HG03432 (cell line): ENCODE measurements around the gene UNC45A.
A peak's percentile ranks its signal among the peaks of the same experiment; 100 is the strongest.

Experiments used
- ATAC-seq: cut with Tn5 transposase; IDR thresholded peaks from one replicate; pipeline ENCODE4 v1.9.1; 2021; ENCODE audit warnings: mild to moderate bottlenecking, moderate library complexity; ENCODE audit not compliant: unreplicated experiment

The UNC45A gene

DNA sequence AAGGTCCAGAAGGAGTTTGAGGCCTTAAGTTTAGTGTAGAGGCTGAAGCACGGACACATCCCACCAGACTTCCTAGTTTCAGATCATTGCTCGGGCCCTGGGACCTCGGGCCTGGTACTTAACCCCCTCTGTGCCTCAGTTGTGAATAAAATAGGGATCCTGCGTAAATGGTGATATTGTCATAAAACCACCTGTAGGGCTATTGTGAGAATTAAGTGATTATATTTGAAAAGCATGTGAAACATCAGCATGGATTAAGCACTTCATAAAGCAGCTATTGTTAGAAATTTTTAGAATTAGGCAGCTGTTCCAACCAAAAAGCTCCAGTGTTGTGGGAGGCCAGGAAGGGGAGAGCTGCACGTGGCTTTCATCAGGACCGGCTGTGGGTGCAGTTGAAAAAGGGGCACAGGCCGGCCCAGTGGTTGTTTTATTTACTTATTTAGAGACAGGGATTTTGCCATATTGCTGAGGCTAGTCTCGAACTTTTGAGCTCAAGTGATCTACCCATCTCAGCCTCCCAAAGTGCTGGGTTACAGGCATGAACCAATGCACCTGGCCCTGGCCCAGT is 24.0 kb downstream of the UNC45A start:
- no peak for ATAC-seq

DNA sequence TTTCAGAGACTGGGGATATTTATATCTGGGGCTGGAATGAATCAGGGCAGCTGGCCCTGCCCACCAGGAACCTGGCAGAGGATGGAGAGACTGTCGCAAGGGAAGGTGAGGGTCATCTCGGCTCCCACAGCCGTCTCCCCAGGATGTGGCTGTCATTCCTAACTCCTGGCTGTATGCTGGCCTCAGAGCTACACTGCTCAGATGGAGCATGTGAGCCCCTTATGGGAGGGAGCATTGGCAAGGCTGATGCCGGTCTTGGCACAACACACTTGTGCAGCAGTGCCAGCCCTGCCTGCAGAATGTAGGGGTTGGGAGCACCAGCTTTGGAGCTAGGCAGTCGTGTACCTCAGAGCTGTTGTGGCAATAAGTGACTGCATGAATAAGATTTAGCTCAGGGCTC is 24.8 kb downstream of the UNC45A start:
- ATAC-seq = no peak

DNA sequence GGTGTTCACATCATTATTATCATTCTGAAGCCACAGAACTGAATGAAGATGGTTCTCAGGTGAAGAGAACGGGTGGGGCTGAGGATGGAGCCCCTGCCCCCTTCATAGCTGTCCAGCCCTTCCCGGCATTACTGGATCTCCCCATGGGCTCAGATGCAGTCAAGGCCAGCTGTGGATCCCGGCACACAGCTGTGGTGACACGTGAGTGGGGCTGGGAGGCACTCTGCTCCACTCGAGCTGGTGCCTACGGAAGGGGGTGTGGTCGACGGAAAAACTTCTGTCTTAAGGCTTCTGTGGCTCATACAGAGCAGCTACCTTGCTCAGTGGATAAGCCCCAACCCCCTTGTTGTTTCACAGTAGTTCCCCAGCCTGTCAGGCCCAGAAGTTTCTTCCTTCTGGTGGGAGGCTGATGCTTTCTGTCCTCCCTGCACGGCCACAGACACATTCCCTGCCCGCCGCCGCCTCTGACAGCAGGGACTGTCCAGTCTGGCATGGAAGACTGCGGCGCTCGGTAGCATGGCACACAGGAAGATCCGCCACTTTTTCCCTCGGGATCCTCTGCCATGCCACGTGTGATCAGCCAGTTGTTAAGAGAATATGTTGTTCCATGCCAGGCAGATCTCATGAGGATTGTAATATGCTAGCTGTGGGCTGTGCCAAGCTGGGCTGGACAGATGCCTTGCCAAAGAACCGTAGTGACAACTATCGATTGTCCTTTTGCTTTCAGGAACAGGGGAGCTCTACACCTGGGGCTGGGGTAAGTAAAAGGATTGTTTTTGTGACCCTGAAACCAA is 25.4 kb downstream of the UNC45A start:
- ATAC-seq = no peak

DNA sequence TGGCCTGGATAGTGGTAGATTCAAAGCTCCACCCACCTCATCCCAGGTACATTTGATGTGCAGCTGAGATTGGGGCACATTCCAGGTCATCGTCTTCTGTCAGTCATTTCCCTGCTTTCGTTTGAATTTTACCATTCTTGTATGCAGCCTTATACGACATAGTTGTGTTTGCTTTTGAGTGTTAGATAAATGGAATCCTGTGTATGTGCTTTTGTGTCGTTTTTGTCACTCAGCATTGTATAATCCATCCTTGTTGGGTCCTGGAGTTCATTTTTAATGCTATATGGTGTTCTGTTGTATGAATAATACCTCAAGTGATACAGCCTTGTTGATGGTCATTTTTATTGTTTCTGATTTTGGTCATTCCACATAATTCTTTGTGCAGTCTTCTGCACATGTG is 26.9 kb downstream of the UNC45A start:
- ATAC-seq = no peak

DNA sequence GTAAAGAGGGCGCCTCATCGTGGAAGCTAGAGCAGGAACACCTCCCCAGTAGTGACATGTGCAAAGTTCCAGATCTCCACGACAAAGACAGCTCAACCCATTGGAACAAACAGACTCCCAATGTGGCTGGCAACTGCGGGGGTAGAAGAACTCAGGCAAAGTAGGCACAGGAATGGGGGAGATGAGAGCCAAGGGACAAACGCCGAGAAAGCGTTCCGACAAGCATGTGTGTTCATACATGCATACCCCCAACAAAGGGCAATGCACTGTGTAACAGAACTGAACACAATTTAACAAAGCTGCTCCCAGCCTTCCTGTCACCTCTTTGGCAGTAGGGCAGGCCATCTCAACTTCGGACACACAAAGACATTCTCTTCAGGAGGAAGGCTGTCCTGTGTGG is 31.2 kb downstream of the UNC45A start:
- no peak for ATAC-seq

DNA sequence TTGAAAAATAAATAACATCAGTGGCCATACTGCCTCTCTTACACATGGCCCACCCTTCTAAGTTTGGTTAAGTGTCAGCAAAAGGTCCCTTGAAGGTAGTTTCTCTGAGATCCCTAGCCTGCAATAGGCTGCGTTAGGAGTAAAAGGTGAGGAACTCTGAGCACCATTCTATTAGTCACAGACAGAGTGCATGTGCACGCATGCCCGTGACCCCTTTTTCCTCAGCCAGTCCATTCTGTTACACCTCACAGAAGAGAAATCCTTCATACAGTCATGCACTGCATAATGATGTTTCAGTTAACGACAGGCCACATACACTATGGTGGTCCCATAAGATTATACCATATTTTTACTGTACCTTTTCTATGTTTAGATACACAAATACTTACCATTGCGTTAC is 32.1 kb downstream of the UNC45A start:
- no peak for ATAC-seq

DNA sequence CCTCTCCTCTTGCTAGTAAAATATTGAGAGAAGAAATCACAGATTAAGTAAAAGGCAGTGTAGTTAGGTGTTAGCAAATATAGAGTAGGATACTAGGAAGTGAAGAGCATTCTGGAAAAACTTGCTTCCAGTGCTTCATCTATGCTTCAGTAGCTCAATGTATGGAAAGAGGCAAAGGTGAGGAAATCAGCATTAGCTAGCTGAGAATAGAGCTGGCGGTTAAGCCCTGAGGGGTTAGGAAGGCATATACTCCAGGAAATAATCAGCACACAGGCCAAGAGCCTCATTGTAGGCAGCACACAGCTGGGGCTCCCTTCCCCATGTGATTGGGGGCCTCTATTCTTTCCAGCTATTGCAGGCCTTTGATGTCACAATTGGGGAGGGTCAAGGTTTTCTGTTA is 33.3 kb downstream of the UNC45A start:
- ATAC-seq = no peak

DNA sequence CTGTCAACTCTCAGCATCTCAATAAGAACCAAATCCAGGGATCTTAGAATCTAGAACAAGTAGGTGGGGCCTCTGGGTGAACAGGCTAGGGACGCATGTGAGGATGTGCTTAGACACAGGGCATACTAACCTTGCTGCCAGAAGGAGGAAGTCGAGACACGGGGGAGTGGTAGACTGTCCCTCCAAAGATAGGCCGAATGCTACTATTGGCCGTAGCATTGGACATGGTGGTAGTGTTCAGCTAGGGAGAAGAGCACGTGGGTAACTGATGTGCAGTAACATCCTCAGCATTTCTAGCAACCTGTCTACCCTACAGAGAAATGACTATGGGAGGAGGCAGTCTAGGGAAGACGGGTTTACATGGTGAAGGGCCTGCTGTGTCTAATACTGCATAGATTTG is 35.2 kb downstream of the UNC45A start:
- ATAC-seq = no peak

DNA sequence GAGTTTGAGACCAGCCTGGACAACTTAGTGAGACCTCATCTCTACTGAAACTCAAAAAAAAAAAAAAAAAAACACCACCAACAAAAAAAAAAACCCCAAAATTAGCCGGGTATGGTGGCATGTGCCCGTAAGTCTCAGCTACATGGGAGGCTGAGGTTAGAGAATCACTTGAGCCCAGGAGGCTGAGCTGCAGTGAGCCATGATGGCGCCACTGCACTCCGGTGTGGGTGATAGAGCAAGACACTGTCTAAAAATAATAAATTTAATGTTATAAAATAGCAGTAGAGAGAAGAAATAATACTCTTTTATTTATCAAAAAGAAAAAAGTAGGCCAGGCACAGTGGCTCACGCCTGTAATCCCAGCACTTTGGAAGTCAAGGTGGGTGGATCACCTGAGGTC is 37.0 kb downstream of the UNC45A start:
- ATAC-seq = no peak

DNA sequence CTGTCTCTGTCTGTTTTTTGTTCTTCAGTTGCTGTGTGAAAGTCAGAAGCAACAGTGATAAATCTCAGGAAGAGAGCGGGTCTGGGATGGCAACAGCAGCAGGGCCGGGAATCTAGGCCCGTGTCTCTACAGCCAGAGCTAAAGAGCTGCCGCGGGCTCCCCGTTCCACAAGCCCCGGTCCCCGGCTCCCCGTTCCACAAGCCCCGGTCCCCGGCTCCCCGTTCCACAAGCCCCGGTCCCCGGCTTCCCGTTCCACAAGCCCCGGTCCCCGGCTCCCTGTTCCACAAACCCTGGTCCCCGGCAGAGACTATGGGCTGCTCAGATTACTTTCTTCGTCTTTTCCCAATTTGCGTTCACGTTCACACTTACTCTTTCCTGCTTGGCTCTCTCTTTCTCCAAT is 39.1 kb downstream of the UNC45A start:
- no peak for ATAC-seq

DNA sequence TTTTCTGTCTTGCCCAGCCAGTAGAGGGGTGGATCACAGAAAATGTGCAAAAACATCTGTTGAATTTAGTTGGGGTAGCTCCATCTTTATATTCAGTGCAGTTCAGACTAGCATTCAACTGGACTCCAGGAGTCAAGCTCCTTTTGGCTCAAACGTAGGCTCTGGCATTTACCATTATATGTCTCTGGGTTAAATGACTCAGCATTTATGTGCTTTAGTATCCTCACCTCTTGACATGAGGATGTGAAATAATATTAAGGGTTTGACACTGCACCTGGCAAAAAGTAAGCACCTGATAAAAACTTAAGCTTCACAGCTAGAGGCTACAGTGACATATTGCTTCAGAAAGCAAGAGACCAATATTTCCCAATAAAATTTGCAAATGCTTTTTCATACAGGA is 44.5 kb downstream of the UNC45A start:
- no peak for ATAC-seq

DNA sequence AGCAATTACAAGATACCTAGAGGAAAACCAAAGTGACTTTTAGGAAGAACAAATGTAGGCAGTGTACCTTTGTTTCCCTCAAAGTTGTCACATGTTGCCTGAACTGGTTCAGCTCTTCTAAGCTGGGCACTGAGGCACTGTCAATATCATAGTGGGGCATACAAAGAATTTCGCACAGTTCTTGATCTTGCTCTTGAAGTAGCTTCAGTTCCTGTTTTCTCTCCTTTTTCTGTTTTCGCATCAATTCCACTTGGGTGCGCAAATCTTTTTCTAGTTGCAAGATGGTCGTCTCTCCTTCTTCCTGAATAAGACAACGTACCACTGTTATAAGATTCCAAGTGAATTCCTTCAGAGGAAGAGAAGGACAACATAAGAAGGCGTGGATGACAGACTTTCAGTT is 46.6 kb downstream of the UNC45A start:
- peak; percentile 89 for ATAC-seq

DNA sequence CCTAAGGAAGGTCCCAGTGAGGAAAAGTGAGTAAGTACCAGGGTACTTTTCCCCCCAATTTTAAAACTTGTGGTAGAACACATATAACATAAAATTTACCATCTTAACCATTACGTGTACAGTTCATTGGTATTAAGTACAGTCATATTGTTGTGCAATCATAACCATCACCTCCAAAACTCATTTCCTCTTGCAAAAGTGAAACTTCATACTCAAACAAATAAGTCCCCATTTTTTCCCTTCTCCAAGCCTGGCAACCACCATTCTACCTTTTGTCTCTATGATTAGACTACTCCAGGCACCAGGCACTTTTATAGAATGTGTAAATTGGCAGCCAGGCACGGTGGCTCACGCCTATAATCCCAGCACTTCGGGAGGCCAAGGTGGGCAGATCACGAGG is 47.0 kb downstream of the UNC45A start:
- peak; percentile 58 for ATAC-seq

DNA sequence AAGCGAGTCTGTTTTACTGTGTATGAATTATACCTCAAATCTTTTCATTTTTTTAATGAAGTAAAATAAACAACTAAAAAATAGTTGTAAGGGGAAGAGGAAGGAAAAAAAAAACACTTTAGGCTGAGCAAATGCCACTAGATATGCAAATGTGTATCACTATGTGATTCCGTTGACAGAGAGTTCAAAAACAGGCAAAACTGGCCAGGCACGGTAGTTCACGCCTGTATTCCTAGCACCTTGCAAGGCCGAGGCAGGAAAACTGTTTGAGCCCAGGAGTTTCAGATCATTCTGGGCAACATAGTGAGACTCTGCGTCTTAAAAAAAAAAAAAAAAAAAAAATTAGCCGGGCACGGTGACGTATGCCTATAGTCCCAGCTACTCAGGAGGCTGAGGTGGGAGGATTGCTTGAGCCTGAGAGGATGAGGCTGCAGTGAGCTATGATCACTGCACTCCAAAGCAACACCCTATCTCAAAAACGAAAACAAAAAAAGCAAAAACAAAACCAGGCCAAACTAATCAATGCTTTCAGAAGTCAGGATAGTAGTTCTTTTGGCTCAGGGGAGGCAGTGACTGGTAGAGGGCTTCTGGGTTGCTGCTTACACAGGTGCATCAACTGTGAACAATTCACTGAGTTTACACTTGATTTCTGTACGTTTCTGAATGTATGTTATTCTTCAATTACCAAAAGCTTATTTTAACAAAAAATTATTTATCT is 51.9 kb downstream of the UNC45A start:
- ATAC-seq = peak; percentile 62

DNA sequence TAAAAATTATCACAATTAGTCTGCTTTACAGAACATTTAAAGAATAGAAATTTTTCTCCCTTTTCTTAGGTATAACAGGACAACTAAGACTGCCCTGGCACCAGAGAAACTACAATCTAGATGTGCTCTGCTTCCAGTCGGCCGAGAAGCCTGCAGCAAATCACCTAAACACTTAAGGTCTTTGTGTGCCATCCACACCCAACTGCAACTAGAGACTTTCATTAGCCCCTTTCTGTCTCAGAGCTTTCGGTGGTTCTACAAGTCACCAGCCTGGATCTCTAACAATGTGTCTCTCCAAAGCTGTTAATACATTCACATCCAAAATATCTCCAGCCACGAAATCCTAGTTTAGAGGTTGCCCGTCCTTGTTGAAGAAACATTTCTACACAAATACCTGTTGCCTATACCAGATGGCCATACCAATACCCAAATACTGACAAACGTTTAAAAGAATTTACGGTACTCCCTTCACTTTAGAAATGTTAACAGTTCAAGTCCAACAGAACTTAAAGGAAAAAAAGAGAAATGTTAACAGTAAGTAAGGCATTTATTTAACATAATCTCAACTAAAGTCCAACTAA is 52.6 kb downstream of the UNC45A start:
- no peak for ATAC-seq

DNA sequence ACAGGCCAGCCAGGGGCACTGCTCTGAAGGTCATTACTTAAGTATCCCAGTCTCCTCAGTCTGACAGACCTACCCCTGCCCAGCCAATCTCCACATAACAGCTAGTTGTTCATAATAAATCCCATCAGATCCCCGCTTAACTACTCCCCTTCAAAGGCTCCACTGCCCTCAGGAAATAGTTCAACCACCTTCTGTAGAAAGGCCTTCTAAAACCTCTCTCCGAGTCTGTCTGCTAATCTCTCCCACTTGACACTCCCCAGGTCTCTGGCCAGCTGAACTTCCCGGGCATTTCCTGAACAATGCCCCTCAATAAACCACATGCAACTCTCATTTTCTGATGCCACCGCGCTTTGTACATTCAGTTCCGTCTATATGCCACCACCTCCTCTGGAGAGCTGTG is 53.2 kb downstream of the UNC45A start:
- no peak for ATAC-seq

DNA sequence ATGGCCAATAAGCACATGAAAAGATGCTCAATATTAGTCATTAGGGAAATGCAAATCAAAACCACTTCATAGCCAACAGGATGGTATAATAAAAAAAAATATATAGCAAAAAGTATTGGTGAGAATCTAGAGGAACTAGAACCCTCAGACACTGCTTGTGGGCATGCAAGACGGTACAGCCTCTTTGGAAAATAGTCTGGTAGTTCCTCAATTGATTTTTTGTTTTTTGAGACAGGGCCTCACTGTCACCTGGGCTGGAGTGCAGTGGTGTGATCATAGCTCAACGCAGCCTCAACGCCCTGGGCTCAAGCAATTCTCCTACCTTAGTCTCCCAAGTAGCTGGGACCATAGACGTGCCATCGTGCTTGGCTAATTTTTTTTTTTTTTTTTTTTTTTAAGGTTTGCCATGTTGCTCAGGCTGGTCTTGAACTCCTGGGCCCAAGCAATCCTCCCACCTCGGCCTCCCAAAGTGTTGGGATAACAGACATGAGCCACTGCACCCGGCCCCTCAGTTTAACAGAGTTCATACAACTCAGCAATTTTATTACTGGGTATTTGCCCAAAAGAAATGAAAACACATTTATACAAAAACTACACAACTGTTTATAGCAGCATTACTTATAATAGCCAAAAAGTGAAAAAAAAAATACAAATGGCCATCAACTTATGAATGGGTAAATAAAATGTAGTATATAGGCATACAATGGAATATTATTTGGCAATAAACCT is 54.1 kb downstream of the UNC45A start:
- no peak for ATAC-seq

DNA sequence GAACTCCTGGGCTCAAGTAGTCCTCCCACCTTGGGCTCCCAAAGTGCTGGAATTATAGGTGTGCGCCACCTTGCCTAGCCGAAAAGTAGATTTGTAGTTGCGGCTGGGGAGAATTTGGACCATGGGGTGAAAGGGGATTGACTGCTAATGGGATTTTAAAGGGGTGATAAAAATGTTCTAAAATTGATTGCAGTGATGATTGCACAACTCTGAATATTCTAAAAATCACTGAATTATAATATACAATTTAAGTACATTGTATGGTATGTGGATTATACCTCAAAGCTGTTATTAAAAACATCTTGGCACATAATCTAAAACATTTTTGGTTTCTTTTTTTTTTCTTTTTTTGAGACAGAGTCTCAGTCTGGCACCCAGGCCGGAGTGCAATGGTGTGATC is 55.4 kb downstream of the UNC45A start:
- no peak for ATAC-seq

DNA sequence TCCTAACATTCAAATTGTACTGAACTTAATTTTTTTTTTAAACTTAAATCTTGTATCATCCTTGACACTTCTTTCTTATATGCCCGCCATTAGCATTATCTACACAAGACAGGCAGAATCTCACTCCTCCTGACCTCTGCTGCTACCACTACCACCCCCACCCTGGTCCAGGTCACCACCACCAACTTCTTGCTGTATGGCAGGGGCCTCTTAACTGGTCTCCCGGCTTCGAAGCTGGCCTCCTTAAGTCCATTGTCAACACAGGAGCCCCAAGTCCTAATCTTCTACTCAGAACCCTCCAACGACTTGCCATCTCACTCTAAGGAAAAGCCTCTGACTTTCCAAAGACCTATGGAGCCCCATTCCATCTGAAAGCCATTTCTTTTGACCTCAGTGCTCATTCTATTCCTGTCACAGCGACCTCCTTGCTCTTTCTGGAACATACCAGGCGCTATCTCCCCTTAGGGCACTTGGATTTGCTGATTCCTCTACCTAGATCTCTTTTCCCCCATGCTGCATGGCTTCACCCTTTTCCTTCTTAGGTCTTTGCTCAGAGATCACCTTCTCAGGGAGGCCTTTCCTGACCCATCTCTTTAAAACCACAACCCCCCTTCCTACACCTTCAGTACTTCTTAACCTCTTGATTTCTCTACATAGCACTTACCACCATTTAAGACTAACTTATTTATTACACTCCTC is 56.7 kb downstream of the UNC45A start:
- no peak for ATAC-seq

DNA sequence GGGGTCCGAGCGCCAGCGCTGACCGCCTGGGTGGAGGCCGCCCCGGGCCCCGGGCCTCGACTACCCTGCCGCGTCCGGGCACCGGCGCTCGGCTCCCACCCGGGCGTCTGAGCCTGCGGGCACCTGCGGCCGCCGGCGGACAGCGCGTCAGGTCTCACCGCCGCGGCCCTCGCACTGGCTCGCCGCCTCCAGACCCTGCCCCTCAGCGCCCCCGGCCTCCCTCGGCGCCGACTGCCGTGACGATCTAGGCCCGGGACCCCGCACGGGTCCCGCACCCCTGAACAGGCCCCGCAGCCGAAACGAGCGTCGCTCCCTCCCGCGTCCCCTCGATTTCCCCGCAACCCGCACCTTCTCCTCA is 59.0 kb downstream of the UNC45A start:
- peak; percentile 23 for ATAC-seq
